AG04450 (cell line): ENCODE measurements around the gene TPCN2. TPM values are rescaled to one million over a fixed set of nuclear protein-coding genes. Genes with fewer than 3 reads are reported as not detected.
"Not testable (repeated sequence)": the region's sequence is repeated elsewhere in the genome, so short reads cannot be mapped to it uniquely, and the experiment has no call there.

Experiments
- CTCF ChIA-PET: fragments of 300-600, 350-600 bp; formaldehyde crosslinking; extraction: SDS; loops from one replicate; lab custom pipeline; 2022; ENCODE audit warnings: antibody characterized with exemption, inconsistent platforms; lab: Charles Lee
- POLR2A ChIA-PET: fragments of 350-600 bp; formaldehyde crosslinking; extraction: SDS; loops from one replicate; lab custom pipeline; 2021; ENCODE audit warnings: antibody characterized with exemption, inconsistent platforms; lab: Yijun Ruan, JAX
- DNase-seq: peaks from one replicate; pipeline ENCODE4 v3.0.0-alpha.2; 2011; ENCODE audit warnings: low read depth, low spot score
- H3K27ac ChIP-seq: one replicate; pipeline ENCODE4 v1.5.1; 2012; ENCODE audit warnings: low read depth, low read length, control low read depth
- H3K27me3 ChIP-seq: one replicate; pipeline ENCODE4 v1.6.0; 2012; ENCODE audit warnings: low read length; ENCODE audit not compliant: control insufficient read depth, insufficient read depth
- H3K4me3 ChIP-seq: 2 replicates; pipeline ENCODE4 v1.5.1; 2011; ENCODE audit warnings: mild to moderate bottlenecking, low read depth, low read length, control low read depth
- H3K9me3 ChIP-seq: 2 replicates; pipeline ENCODE4 v1.5.1; 2012; ENCODE audit warnings: low read length; ENCODE audit not compliant: control insufficient read depth, insufficient read depth
- polyA minus RNA-seq: library from RNA; depleted of rRNA, polyadenylated mRNA; stranded (reverse); fragments of >200 nt; gene quantifications from 2 replicates; pipeline ENCODE4 v1.2.3, GENCODE V29; 2011; rRNA and poly(A)+ RNA removed
- polyA plus RNA-seq: library from polyadenylated mRNA; depleted of rRNA; stranded (reverse); fragments of >200 nt; gene quantifications from 2 replicates; pipeline ENCODE4 v1.2.3, GENCODE V29; 2011; rRNA removed
- TF ChIP-seq, protein P1 (sequence below): IDR thresholded peaks from 2 replicates; pipeline ENCODE4 v1.5.1; 2011; ENCODE audit warnings: low read depth, low read length, control low read depth, inconsistent platforms

TPCN2 gene
- 6.4 and 7.4 TPM in 2 replicates for polyA plus RNA-seq
- polyA minus RNA-seq = 8.6 and 11.1 TPM in 2 replicates

DNA sequence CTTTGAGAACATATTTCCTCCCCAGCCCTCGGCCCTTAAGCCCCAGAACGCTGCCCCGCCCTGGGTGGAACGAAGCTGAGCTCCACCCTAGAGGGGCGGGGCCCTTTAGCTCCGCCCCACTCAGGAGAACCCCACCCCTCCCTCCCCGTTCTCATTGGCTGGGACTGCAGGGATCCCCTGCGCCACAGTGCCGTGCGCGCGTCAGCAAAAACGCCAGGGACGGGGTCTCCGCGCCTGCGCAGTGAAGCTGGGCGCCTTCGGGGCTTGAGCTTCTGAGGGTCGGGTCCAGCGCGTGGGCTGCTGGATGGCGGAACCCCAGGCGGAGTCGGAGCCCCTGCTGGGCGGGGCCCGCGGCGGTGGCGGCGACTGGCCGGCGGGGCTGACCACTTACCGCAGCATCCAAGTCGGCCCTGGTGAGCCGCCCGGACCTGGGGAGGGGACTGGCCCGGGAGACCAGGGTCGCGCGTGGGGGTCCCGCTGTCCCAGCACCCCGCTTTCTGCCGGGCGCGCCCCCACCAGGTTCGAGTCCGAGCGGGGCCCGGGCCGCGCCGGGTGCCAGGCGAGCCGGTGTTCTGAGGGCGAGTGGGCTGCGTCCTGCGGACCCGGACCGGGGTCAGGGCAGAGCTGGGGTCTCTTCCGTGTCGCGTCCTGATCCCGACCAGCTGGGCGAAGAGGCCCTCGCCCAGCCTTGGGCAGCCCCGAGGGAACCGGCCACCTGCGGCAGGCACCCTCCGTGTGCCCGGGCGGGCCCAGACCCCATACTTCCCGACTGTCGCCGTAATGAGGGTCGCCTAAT, at the start of gene TPCN2:
TSS of gene TPCN2 (plus strand) at position 239 of the 796 bp plus-strand sequence. CDS start at position 305, 66 bp downstream.
- H3K27me3 ChIP-seq = no peaks in the 10 kb centered on the region
- peak; percentile 92 for DNase-seq
- POLR2A ChIA-PET = interaction anchor here (0.7 to 1.7 kb wide), 8 partner anchors 17 to 590 kb away, joined by 3 to 15 read pairs (median 4); partner anchors contain the start of gene MRGPRF
- CTCF ChIA-PET = interaction anchor here (0.9 to 2.2 kb wide), 3 partner anchors 36 to 51 kb away, joined by 3 to 9 read pairs (median 4); partner anchors contain the start of gene MRGPRF
- TF ChIP-seq, protein P1, sequence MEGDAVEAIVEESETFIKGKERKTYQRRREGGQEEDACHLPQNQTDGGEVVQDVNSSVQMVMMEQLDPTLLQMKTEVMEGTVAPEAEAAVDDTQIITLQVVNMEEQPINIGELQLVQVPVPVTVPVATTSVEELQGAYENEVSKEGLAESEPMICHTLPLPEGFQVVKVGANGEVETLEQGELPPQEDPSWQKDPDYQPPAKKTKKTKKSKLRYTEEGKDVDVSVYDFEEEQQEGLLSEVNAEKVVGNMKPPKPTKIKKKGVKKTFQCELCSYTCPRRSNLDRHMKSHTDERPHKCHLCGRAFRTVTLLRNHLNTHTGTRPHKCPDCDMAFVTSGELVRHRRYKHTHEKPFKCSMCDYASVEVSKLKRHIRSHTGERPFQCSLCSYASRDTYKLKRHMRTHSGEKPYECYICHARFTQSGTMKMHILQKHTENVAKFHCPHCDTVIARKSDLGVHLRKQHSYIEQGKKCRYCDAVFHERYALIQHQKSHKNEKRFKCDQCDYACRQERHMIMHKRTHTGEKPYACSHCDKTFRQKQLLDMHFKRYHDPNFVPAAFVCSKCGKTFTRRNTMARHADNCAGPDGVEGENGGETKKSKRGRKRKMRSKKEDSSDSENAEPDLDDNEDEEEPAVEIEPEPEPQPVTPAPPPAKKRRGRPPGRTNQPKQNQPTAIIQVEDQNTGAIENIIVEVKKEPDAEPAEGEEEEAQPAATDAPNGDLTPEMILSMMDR = no peak
- H3K4me3 ChIP-seq = peak within 1 kb of the TSS; percentile 81
- no peak within 1 kb of the TSS for H3K27ac ChIP-seq
- H3K9me3 ChIP-seq = no peaks in the 10 kb centered on the region

DNA sequence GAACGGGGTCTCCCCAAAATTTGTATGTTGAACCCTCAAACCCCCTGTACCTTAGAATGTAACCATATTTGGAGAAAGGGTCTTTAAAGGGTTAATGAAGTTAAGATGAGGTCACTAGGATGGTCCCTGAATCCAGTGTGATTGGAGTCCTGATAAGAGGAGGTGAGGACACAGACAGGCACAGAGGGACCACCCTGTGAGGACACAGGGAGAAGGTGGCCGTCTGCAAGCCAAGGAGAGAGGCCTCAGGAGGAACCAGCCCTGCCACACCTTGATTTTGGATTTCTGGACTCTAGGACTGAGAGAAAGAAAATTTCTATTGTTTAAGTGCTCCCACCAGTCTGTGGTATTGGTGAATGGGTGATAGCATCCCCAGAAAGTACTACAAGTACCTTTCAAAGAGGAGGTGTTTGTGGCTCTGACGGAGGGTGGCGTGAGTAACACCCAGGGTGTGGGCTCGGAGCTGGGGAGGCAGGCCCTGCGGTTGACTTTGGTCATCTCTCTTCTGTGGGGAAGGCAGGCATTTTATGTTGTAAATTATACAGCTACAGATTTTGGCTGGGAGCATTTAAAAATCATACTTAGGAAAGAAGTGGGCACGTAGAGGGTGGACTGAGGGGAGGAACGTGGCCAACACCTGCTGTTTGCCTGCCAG, 49.5 kb upstream of the TPCN2 start:
- TF ChIP-seq, protein P1 = no peak

DNA sequence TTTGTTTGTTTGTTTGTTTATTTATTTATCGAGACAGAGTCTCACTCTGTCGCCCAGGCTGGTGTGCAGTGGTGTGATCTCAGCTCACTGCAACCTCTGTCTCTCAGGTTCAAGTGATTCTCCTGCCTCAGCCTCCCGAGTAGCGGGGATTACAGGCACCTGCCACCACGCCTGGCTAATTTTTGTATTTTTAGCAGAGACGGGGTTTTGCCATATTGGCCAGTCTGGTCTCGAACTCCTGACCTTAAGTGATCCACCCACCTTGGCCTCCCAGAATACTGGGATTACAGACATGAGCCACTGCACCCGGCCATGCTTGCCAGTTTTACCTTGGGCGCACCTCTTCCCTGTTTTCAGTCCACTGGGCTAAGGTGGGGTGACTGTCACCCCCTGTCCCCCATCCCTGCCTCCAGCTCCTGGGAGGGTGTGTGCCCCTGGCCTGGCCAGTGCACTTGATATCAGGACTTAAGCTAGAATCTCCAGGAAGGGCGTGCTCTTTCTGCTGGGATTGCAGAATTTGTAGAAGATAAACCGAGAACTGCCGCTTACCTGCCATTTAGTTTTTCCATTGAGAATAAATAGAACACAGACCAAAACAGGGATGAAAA, 48.9 kb upstream of the TPCN2 start:
- CTCF ChIA-PET = interaction anchor here (1.1 to 1.2 kb wide), 2 partner anchors 30 to 44 kb away, joined by 4 to 6 read pairs; no protein-coding TSS in a partner anchor
- not testable (repeated sequence) for H3K4me3 ChIP-seq, H3K9me3 ChIP-seq, DNase-seq, H3K27me3 ChIP-seq, H3K27ac ChIP-seq
- POLR2A ChIA-PET = interaction anchor here (4.4 kb wide), 1 partner anchor 12 kb away, joined by 27 read pairs; the partner anchor contains the start of gene MRGPRF

More for the DNA sequence above, 49.5 kb upstream of the TPCN2 start:
- H3K27ac ChIP-seq = no peak overlapping the region
- H3K4me3 ChIP-seq = no peak overlapping the region
- H3K9me3 ChIP-seq = no peaks in the 10 kb centered on the region; the same call in 1 of the 2 replicates
- ChIA-PET POLR2A (interaction anchor here (1.0 to 4.4 kb wide), 3 partner anchors 13 to 49 kb away, joined by 3 to 27 read pairs (median 5); partner anchors contain the start of genes MRGPRF and TPCN2), CTCF (interaction anchor here (1.2 kb wide), 1 partner anchor 45 kb away, joined by 4 read pairs; no protein-coding TSS in a partner anchor)
- H3K27me3 ChIP-seq = peaks cover 2% of the 10 kb centered on the region
- no peak for DNase-seq

DNA sequence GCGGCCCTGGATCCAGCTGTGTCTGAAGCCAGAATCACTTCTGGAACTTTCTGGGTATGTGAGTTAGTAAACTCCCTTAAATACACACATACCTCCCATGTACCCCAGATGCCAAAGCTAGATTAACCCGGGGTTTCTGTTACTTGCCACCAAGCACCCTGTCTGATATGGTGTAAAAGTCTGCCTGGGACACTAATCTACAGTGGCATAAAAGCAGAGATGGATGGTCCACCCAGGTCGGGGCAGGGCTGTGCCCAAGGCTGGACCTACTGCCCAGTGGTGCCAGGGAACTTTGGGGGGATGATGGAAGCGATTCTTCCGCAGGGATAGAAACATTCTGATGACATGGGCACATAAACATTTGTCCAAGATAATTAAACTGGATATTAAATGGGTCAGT, 48.3 kb upstream of the TPCN2 start:
- CTCF ChIA-PET = interaction anchor here (1.1 to 1.2 kb wide), 2 partner anchors 31 to 44 kb away, joined by 4 to 6 read pairs; no protein-coding TSS in a partner anchor

More for the DNA sequence above, 48.3 kb upstream of the TPCN2 start:
- Histone ChIP-seq H3K4me3 (no peak overlapping the region), H3K9me3 (no peaks in the 10 kb centered on the region; the same call in 1 of the 2 replicates), H3K27me3 (no peaks in the 10 kb centered on the region), H3K27ac (no peak overlapping the region)
- DNase-seq = no peak
- TF ChIP-seq, protein P1 = no peak
- POLR2A ChIA-PET = interaction anchor here (4.4 kb wide), 1 partner anchor 12 kb away, joined by 27 read pairs; the partner anchor contains the start of gene MRGPRF
